SU-DHL-6 (cell line): ENCODE measurements around the gene CHCHD10.

ENCODE experiments used
- EZH2phosphoT487 ChIP-seq: fragments of 200-600 bp; sonication (generic), shearing (Covaris generic); conservative IDR thresholded peaks from 2 replicates; pipeline ENCODE4 v1.6.1; 2018; ENCODE audit warnings: mild to moderate bottlenecking, antibody characterized with exemption, low read length, moderate library complexity, mixed read lengths
- TF ChIP-seq, protein P1 (sequence below): fragments of 200-600 bp; sonication (generic); IDR thresholded peaks from one replicate; pipeline ENCODE4 v1.5.1; 2017; ENCODE audit warnings: antibody characterized with exemption, mild to moderate bottlenecking, low read length, moderate library complexity; ENCODE audit not compliant: insufficient read depth, poor library complexity, severe bottlenecking

DNA sequence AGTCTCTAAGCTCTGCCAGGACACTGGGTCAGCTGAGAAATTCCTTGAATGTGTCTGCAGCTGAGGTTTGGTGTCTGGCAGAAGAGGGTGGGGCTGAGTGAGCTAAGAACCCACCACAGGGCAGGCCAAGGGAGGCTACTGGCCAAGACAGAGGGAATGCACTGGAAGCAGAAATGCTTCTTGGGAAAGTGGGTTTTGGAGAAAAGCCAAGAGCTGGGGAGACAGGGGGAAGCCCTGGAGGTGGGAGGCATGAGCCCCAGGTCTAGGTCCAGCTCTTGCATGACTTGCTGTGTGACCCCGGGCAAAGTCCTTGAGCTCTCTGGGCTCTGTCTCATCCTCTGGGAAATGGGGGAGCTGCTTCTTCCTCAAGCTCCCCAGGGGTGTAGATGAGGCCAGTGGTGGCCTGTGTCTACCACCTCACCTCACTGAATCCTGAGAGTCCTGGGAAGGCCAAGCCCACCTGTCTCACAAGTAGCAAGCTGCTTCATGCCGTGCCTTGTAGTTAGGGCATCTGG lies 7.2 kb upstream of the CHCHD10 start:
- TF ChIP-seq, protein P1, sequence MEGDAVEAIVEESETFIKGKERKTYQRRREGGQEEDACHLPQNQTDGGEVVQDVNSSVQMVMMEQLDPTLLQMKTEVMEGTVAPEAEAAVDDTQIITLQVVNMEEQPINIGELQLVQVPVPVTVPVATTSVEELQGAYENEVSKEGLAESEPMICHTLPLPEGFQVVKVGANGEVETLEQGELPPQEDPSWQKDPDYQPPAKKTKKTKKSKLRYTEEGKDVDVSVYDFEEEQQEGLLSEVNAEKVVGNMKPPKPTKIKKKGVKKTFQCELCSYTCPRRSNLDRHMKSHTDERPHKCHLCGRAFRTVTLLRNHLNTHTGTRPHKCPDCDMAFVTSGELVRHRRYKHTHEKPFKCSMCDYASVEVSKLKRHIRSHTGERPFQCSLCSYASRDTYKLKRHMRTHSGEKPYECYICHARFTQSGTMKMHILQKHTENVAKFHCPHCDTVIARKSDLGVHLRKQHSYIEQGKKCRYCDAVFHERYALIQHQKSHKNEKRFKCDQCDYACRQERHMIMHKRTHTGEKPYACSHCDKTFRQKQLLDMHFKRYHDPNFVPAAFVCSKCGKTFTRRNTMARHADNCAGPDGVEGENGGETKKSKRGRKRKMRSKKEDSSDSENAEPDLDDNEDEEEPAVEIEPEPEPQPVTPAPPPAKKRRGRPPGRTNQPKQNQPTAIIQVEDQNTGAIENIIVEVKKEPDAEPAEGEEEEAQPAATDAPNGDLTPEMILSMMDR: no peak
- TF ChIP-seq EZH2phosphoT487: no peak
